Neural cell (in vitro differentiated cells): ENCODE measurements around the gene ARHGEF11. TPM values are rescaled to one million over a fixed set of nuclear protein-coding genes. Genes with fewer than 3 reads are reported as not detected.

ENCODE experiments used
- H2AFZ ChIP-seq: fragments of 200-600, 300-800 bp; sonication (generic), shearing (Covaris generic); 2 replicates; pipeline ENCODE4 v1.6.0; 2014; ENCODE audit warnings: low read depth, mild to moderate bottlenecking, antibody characterized with exemption, low read length, moderate library complexity
- H3F3A ChIP-seq: fragments of 200-600 bp; shearing (Covaris generic); 2 replicates; pipeline ENCODE4 v1.6.1; 2016; ENCODE audit warnings: mild to moderate bottlenecking, moderate library complexity, mixed read lengths, antibody characterized with exemption, low read length; ENCODE audit not compliant: insufficient read depth, poor library complexity, severe bottlenecking
- H3K27ac ChIP-seq: fragments of 200-600, 300-800 bp; sonication (generic), shearing (Covaris generic); 2 replicates; pipeline ENCODE4 v1.5.1; 2014; ENCODE audit warnings: mild to moderate bottlenecking, low read length, moderate library complexity
- H3K27me3 ChIP-seq: fragments of 300-800, 200-600 bp; sonication (generic), shearing (Covaris generic); 2 replicates; pipeline ENCODE4 v1.6.0; 2014; ENCODE audit warnings: mild to moderate bottlenecking, low read depth, low read length, moderate library complexity; ENCODE audit not compliant: insufficient read depth
- H3K36me3 ChIP-seq: fragments of 300-800, 200-600 bp; sonication (generic), shearing (Covaris generic); 2 replicates; pipeline ENCODE4 v1.5.1; 2014; ENCODE audit warnings: mild to moderate bottlenecking, antibody characterized with exemption, low read length, moderate library complexity; ENCODE audit not compliant: insufficient read depth
- H3K4me2 ChIP-seq: fragments of 300-800, 200-600 bp; sonication (generic), shearing (Covaris generic); 2 replicates; pipeline ENCODE4 v1.6.0; 2014; ENCODE audit warnings: mild to moderate bottlenecking, low read length
- H3K4me3 ChIP-seq: fragments of 300-800, 200-600 bp; sonication (generic), shearing (Covaris generic); 2 replicates; pipeline ENCODE4 v1.5.1; 2014; ENCODE audit warnings: mild to moderate bottlenecking, low read length, moderate library complexity
- H3K79me2 ChIP-seq: fragments of 200-600 bp; shearing (Covaris generic); replicated peaks from 2 replicates; pipeline ENCODE4 v1.6.0; 2014; ENCODE audit warnings: mild to moderate bottlenecking, low read length, moderate library complexity; ENCODE audit not compliant: insufficient read depth
- H3K9ac ChIP-seq: fragments of 300-800, 200-600 bp; sonication (generic), shearing (Covaris generic); 2 replicates; pipeline ENCODE4 v1.6.1; 2016; ENCODE audit warnings: mild to moderate bottlenecking, low read length, mixed read lengths
- H3K9me2 ChIP-seq: fragments of 200-600 bp; shearing (Covaris generic); 2 replicates; pipeline ENCODE4 v1.6.1; 2016; ENCODE audit warnings: mild to moderate bottlenecking, low read length, mixed read lengths; ENCODE audit not compliant: insufficient read depth
- H3K9me3 ChIP-seq: fragments of 200-600, 300-800 bp; sonication (generic), shearing (Covaris generic); 2 replicates; pipeline ENCODE4 v1.6.1; 2016; ENCODE audit warnings: mild to moderate bottlenecking, mixed run types, low read length, moderate library complexity, mixed read lengths
- H4K20me1 ChIP-seq: fragments of 200-600 bp; shearing (Covaris generic); 2 replicates; pipeline ENCODE4 v1.6.1; 2016; ENCODE audit warnings: mild to moderate bottlenecking, mixed run types; ENCODE audit not compliant: insufficient read depth
- EP300 ChIP-seq: fragments of 450-650 bp; conservative IDR thresholded peaks from 2 replicates; pipeline ENCODE4 v1.6.1; 2014; ENCODE audit warnings: antibody characterized with exemption, mild to moderate bottlenecking, moderate library complexity; ENCODE audit not compliant: poor library complexity, severe bottlenecking
- EZH2 ChIP-seq: fragments of 200-600, 300-800 bp; shearing (Covaris generic), sonication (generic); IDR thresholded peaks from 2 replicates; pipeline ENCODE4 v1.6.1; 2014; ENCODE audit warnings: antibody characterized with exemption, low read length, borderline replicate concordance, mild to moderate bottlenecking; ENCODE audit not compliant: insufficient read depth, poor library complexity, severe bottlenecking
- MXI1 ChIP-seq: fragments of 450-650 bp; conservative IDR thresholded peaks from 2 replicates; pipeline ENCODE4 v1.6.1; 2014; ENCODE audit warnings: antibody characterized with exemption, mild to moderate bottlenecking; ENCODE audit not compliant: poor library complexity, severe bottlenecking
- POLR2AphosphoS5 ChIP-seq: IDR thresholded peaks from 2 replicates; pipeline ENCODE4 v1.6.1; 2012
- RAD21 ChIP-seq: fragments of 450-650 bp; conservative IDR thresholded peaks from 2 replicates; pipeline ENCODE4 v1.6.1; 2014; ENCODE audit warnings: antibody characterized with exemption, mild to moderate bottlenecking, moderate library complexity
- SMC3 ChIP-seq: fragments of 450-650 bp; conservative IDR thresholded peaks from 2 replicates; pipeline ENCODE4 v1.6.1; 2014; ENCODE audit warnings: antibody characterized with exemption, mild to moderate bottlenecking, moderate library complexity; ENCODE audit not compliant: poor library complexity
- TAF1 ChIP-seq: IDR thresholded peaks from 2 replicates; pipeline ENCODE4 v1.6.1; 2012; ENCODE audit warnings: low read depth
- polyA plus RNA-seq: library from polyadenylated mRNA; depleted of rRNA; stranded (reverse); fragments of >200 nt; gene quantifications from 2 replicates; pipeline ENCODE4 v1.2.3, GENCODE V29; 2014
- TF ChIP-seq, protein P1 (sequence below): fragments of 450-650 bp; IDR thresholded peaks from 2 replicates; pipeline ENCODE4 v1.5.1; 2014; ENCODE audit warnings: antibody characterized with exemption, mild to moderate bottlenecking, moderate library complexity; ENCODE audit not compliant: poor library complexity, severe bottlenecking
- TF ChIP-seq, protein P2 (sequence below): IDR thresholded peaks from 2 replicates; pipeline ENCODE4 v1.6.1; 2012; ENCODE audit warnings: borderline replicate concordance

Gene ARHGEF11
- polyA plus RNA-seq, 1 donor from 2014 or later: 33.2 TPM

DNA sequence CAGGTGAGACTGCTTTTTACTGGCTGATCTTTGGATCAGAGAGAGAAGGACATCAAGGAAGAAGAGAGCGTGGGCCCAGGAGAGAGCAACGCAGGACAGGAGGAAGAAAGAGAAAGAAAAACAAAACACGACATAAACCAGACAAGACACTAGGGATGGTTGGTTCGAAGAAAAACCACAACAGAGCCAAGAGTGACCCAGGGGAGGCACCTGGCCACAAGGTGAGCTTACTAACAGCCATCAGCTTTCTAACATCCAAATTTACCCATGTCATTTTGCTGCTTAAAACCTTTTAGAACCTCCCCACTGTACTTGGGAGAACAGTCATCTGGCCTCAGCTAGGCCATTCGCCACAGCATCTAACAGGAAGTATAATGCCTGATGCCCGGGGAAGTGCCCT, 57.8 kb downstream of the ARHGEF11 start:
- Histone ChIP-seq H2AFZ (no peak overlapping the region), H4K20me1 (no peaks in the 10 kb centered on the region), H3K36me3 (no peaks in the 10 kb centered on the region), H3K9me3 (no peaks in the 10 kb centered on the region), H3K79me2 (no peaks in the 10 kb centered on the region), H3K27ac (no peak overlapping the region), H3K9me2 (no peaks in the 10 kb centered on the region), H3K9ac (no peak overlapping the region), H3F3A (no peaks in the 10 kb centered on the region), H3K27me3 (no peaks in the 10 kb centered on the region), H3K4me3 (no peak overlapping the region), H3K4me2 (no peak overlapping the region)
- TF ChIP-seq EZH2: no peak
- TF ChIP-seq POLR2AphosphoS5: no peak
- no peak for TF ChIP-seq SMC3
- TF ChIP-seq TAF1: no peak
- TF ChIP-seq, protein P1, sequence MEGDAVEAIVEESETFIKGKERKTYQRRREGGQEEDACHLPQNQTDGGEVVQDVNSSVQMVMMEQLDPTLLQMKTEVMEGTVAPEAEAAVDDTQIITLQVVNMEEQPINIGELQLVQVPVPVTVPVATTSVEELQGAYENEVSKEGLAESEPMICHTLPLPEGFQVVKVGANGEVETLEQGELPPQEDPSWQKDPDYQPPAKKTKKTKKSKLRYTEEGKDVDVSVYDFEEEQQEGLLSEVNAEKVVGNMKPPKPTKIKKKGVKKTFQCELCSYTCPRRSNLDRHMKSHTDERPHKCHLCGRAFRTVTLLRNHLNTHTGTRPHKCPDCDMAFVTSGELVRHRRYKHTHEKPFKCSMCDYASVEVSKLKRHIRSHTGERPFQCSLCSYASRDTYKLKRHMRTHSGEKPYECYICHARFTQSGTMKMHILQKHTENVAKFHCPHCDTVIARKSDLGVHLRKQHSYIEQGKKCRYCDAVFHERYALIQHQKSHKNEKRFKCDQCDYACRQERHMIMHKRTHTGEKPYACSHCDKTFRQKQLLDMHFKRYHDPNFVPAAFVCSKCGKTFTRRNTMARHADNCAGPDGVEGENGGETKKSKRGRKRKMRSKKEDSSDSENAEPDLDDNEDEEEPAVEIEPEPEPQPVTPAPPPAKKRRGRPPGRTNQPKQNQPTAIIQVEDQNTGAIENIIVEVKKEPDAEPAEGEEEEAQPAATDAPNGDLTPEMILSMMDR: no peak
- no peak for TF ChIP-seq MXI1
- TF ChIP-seq RAD21: no peak
- TF ChIP-seq EP300: no peak
- TF ChIP-seq, protein P2, sequence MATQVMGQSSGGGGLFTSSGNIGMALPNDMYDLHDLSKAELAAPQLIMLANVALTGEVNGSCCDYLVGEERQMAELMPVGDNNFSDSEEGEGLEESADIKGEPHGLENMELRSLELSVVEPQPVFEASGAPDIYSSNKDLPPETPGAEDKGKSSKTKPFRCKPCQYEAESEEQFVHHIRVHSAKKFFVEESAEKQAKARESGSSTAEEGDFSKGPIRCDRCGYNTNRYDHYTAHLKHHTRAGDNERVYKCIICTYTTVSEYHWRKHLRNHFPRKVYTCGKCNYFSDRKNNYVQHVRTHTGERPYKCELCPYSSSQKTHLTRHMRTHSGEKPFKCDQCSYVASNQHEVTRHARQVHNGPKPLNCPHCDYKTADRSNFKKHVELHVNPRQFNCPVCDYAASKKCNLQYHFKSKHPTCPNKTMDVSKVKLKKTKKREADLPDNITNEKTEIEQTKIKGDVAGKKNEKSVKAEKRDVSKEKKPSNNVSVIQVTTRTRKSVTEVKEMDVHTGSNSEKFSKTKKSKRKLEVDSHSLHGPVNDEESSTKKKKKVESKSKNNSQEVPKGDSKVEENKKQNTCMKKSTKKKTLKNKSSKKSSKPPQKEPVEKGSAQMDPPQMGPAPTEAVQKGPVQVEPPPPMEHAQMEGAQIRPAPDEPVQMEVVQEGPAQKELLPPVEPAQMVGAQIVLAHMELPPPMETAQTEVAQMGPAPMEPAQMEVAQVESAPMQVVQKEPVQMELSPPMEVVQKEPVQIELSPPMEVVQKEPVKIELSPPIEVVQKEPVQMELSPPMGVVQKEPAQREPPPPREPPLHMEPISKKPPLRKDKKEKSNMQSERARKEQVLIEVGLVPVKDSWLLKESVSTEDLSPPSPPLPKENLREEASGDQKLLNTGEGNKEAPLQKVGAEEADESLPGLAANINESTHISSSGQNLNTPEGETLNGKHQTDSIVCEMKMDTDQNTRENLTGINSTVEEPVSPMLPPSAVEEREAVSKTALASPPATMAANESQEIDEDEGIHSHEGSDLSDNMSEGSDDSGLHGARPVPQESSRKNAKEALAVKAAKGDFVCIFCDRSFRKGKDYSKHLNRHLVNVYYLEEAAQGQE: no peak

DNA sequence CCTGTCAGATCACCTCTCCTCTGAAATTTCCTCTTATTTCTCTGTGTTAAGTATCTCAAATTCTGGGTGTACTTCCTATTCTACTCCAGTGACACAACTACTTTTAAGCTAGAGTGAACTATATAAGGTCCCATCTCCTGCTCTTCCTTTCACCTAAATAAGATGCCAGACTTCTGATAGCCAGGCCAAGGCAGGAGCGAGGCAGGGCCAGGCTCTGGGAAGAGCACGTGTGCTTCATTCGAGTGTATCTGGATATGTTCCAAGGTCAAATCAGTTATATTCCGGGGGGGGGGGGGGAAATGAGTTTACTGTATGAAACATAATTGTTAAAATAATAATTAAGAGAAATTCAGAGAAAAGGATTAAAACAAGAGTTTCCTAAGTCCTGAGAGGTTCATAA, 65.0 kb downstream of the ARHGEF11 start:
- H3K79me2 ChIP-seq: no peaks in the 10 kb centered on the region
- peaks cover 13% of the 10 kb centered on the region for H3K36me3 ChIP-seq
- no peak overlapping the region for H3K4me2 ChIP-seq
- no peak overlapping the region for H3K9ac ChIP-seq
- no peaks in the 10 kb centered on the region for H3K27me3 ChIP-seq
- no peaks in the 10 kb centered on the region for H3K9me3 ChIP-seq
- no peak for TF ChIP-seq POLR2AphosphoS5
- TF ChIP-seq TAF1: no peak
- TF ChIP-seq, protein P2: no peak
- TF ChIP-seq RAD21: no peak
- TF ChIP-seq, protein P1: no peak
- TF ChIP-seq SMC3: no peak
- no peak for TF ChIP-seq MXI1
- no peak for TF ChIP-seq EZH2
- TF ChIP-seq EP300: no peak
- no peak overlapping the region for H3K4me3 ChIP-seq
- no peaks in the 10 kb centered on the region for H3F3A ChIP-seq
- H3K27ac ChIP-seq: no peak overlapping the region
- no peaks in the 10 kb centered on the region for H4K20me1 ChIP-seq
- H2AFZ ChIP-seq: no peak overlapping the region
- H3K9me2 ChIP-seq: no peaks in the 10 kb centered on the region
